Measurements from ENCODE around the gene TMEM18. TPM values are rescaled to one million over a fixed set of nuclear protein-coding genes. Genes with fewer than 3 reads are reported as not detected.

TMEM18 gene
- total and polyA plus RNA-seq, 4 donors = 19.5 to 36.0 (median 21.4) TPM

DNA sequence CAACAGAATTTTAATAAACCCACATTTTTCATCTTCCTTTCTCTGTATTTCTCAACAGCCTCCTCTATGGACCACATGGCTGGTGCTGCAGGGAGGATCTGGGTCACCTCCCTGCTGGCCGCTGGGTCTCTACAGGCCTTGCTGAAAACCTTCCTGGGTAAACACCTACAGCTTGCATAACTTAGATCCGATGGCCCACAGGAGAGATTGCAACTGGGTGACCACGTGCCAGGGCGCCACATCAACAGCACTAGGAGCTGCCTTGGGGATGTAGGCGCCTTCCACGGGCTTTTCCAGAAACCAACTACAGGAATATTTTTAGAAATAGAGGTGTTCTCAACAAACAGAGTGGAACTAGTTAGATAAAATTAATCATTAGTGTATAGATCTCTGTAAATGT lies 19.4 kb downstream of the TMEM18 start:
- Histone ChIP-seq H3K27me3 (ENCODE audit: control insufficient read depth in 3 of 3, insufficient read depth in 3 of 3, low read length in 2 of 3) (peaks cover 0 to 10% (median 0%) of the 10 kb centered on the region in 3 donors), H3K4me1 (ENCODE audit: control insufficient read depth in 5 of 5, insufficient read depth in 5 of 5, low read length in 5 of 5) (peaks cover 0 to 4% (median 0%) of the 10 kb centered on the region in 5 donors), H3K9ac (ENCODE audit: insufficient read depth in 1 of 2, low read length in 2 of 2) (no peak overlapping the region), H3K4me3 (no peak overlapping the region), H3K27ac (ENCODE audit: low read depth in 1 of 2, low read length in 1 of 2) (no peak overlapping the region), H3K9me3 (ENCODE audit: control insufficient read depth in 4 of 4, insufficient read depth in 3 of 4, low read length in 3 of 4) (peaks cover 0 to 8% (median 0%) of the 10 kb centered on the region in 4 donors), H3K36me3 (ENCODE audit: control insufficient read depth in 4 of 4, insufficient read depth in 4 of 4, low read length in 4 of 4) (peaks cover 0 to 3% (median 0%) of the 10 kb centered on the region in 4 donors)
- TF ChIP-seq, protein P1, sequence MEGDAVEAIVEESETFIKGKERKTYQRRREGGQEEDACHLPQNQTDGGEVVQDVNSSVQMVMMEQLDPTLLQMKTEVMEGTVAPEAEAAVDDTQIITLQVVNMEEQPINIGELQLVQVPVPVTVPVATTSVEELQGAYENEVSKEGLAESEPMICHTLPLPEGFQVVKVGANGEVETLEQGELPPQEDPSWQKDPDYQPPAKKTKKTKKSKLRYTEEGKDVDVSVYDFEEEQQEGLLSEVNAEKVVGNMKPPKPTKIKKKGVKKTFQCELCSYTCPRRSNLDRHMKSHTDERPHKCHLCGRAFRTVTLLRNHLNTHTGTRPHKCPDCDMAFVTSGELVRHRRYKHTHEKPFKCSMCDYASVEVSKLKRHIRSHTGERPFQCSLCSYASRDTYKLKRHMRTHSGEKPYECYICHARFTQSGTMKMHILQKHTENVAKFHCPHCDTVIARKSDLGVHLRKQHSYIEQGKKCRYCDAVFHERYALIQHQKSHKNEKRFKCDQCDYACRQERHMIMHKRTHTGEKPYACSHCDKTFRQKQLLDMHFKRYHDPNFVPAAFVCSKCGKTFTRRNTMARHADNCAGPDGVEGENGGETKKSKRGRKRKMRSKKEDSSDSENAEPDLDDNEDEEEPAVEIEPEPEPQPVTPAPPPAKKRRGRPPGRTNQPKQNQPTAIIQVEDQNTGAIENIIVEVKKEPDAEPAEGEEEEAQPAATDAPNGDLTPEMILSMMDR (IDR thresholded peaks at IDR 0.05; ENCODE audit: control extremely low read depth, extremely low read depth) = no peak
- 80 to 84% methylated on average over 6 of the region's 6 CpGs for WGBS, 2 donors
- no peak for DNase-seq
- no peak for ATAC-seq (ENCODE audit: insufficient read depth, low FRiP score)

GRCh38 chr2:656676-657075 lies 20.5 kb downstream of the TMEM18 start:
- H3K4me1 ChIP-seq (ENCODE audit: control insufficient read depth in 5 of 5, insufficient read depth in 5 of 5, low read length in 5 of 5) = peaks cover 0 to 4% (median 0%) of the 10 kb centered on the region in 5 donors
- no peak overlapping the region for H3K27ac ChIP-seq (ENCODE audit: low read depth in 1 of 2, low read length in 1 of 2)
- H3K9me3 ChIP-seq (ENCODE audit: control insufficient read depth in 4 of 4, insufficient read depth in 3 of 4, low read length in 3 of 4) = peaks cover 0 to 8% (median 0%) of the 10 kb centered on the region in 4 donors
- ATAC-seq (ENCODE audit: insufficient read depth, low FRiP score) (no peak), DNase-seq (no peak)
- peaks cover 0 to 7% (median 0%) of the 10 kb centered on the region in 3 donors for H3K27me3 ChIP-seq (ENCODE audit: control insufficient read depth in 3 of 3, insufficient read depth in 3 of 3, low read length in 2 of 3)
- H3K9ac ChIP-seq (ENCODE audit: insufficient read depth in 1 of 2, low read length in 2 of 2) = no peak overlapping the region
- WGBS, 2 donors = 72 to 77% methylated on average over 5 of the region's 5 CpGs
- no peak overlapping the region for H3K4me3 ChIP-seq
- no peaks in the 10 kb centered on the region for H3K36me3 ChIP-seq (ENCODE audit: control insufficient read depth in 4 of 4, insufficient read depth in 4 of 4, low read length in 4 of 4)
- TF ChIP-seq, protein P1 (IDR thresholded peaks at IDR 0.05; ENCODE audit: control extremely low read depth, extremely low read depth) = no peak

DNA sequence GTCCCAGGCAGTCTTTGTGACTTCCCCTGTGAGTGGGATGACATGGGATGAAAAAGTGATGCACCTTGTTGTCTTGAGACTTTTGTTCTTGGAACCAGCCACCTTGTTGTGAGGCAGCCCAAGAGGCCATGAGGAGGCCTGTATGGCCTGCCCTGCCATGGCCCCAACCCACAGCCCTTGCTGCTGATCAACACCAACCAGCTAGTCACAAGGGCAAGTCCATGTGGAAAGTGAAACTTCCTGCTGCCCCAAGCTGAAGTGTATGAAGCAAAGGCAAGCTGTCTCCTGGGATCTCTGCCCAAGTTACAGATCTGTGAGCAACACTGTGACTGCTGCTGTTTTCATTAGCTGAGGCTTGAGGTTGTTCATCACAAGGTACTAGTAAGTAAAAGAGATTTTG lies 21.6 kb downstream of the TMEM18 start:
- peaks cover 0 to 3% (median 0%) of the 10 kb centered on the region in 5 donors for H3K4me1 ChIP-seq (ENCODE audit: control insufficient read depth in 5 of 5, insufficient read depth in 5 of 5, low read length in 5 of 5)
- no peak overlapping the region for H3K27ac ChIP-seq (ENCODE audit: low read depth in 1 of 2, low read length in 1 of 2)
- no peaks in the 10 kb centered on the region for H3K36me3 ChIP-seq (ENCODE audit: control insufficient read depth in 4 of 4, insufficient read depth in 4 of 4, low read length in 4 of 4)
- no peak overlapping the region for H3K4me3 ChIP-seq
- ATAC-seq (ENCODE audit: insufficient read depth, low FRiP score) (no peak), DNase-seq (peak; percentile 28 to 80 (median 50))
- peaks cover 0 to 7% (median 0%) of the 10 kb centered on the region in 3 donors for H3K27me3 ChIP-seq (ENCODE audit: control insufficient read depth in 3 of 3, insufficient read depth in 3 of 3, low read length in 2 of 3)
- TF ChIP-seq, protein P1 (IDR thresholded peaks at IDR 0.05; ENCODE audit: control extremely low read depth, extremely low read depth) = no peak
- H3K9ac ChIP-seq (ENCODE audit: insufficient read depth in 1 of 2, low read length in 2 of 2) = no peak overlapping the region
- H3K9me3 ChIP-seq (ENCODE audit: control insufficient read depth in 4 of 4, insufficient read depth in 3 of 4, low read length in 3 of 4) = peaks cover 0 to 6% (median 0%) of the 10 kb centered on the region in 4 donors

- Histone ChIP-seq H3K27ac (ENCODE audit: low read depth in 1 of 2, low read length in 1 of 2) (no peak overlapping the region), H3K4me1 (ENCODE audit: control insufficient read depth in 5 of 5, insufficient read depth in 5 of 5, low read length in 5 of 5) (no peaks in the 10 kb centered on the region), H3K36me3 (ENCODE audit: control insufficient read depth in 4 of 4, insufficient read depth in 4 of 4, low read length in 4 of 4) (no peaks in the 10 kb centered on the region), H3K9me3 (ENCODE audit: control insufficient read depth in 4 of 4, insufficient read depth in 3 of 4, low read length in 3 of 4) (peaks cover 0 to 6% (median 0%) of the 10 kb centered on the region in 4 donors), H3K4me3 (no peak overlapping the region), H3K9ac (ENCODE audit: insufficient read depth in 1 of 2, low read length in 2 of 2) (no peak overlapping the region), H3K27me3 (ENCODE audit: control insufficient read depth in 3 of 3, insufficient read depth in 3 of 3, low read length in 2 of 3) (peaks cover 0 to 7% (median 0%) of the 10 kb centered on the region in 3 donors)
- ATAC-seq (ENCODE audit: insufficient read depth, low FRiP score) (no peak), DNase-seq (no peak)
- WGBS, 2 donors = 81 to 86% methylated on average over 10 of the region's 10 CpGs
- TF ChIP-seq, protein P1 (IDR thresholded peaks at IDR 0.05; ENCODE audit: control extremely low read depth, extremely low read depth) = no peak
Observed at GRCh38 chr2:654896-655295, 22.3 kb downstream of the TMEM18 start.

All from lung (tissue), 12 donors.